Left cardiac atrium (tissue), 4 donors: ENCODE results near the gene EFNA5. TPM values are rescaled to one million over a fixed set of nuclear protein-coding genes. Genes with fewer than 3 reads are reported as not detected.
"Not testable (repeated sequence)": the region's sequence is repeated elsewhere in the genome, so short reads cannot be mapped to it uniquely, and the experiment has no call there.

Source experiments
- ATAC-seq, 2 donors: fragments of 200-7000 bp; cut with Tn5 transposase; one replicate each; pipeline ENCODE4 v1.9.1; 2020; ENCODE audit warnings: mild to moderate bottlenecking in 2 of 2, moderate library complexity in 2 of 2
- DNase-seq: peaks from one replicate; pipeline ENCODE4 v3.0.0-alpha.2; 2020
- intact Hi-C, 2 donors: fragments of 100-400 bp; cut with DNase I; formaldehyde crosslinking; loops; one replicate each; pipeline versions ENCODE4 v1.14.1 to v1.15.1; 2022 to 2023
- total RNA-seq, 2 donors: library from RNA; stranded (reverse); fragmentation: NEBNext Ultra II Directional; extraction: Animal tissue kit (Norgen Biotek cat#: 25700); gene quantifications; one replicate each; pipeline ENCODE4 v1.2.1, GENCODE V29; 2021
- donor health status: DM: no; HTN: yes; CAD: no.
- donor health status: DM: no; HTN: yes; CAD: no; lungs with severe emphysema.
- donor health status: DM: yes; HTN: yes; CAD: no.
- donor health status: Dilated cardiomyopathy.

Gene EFNA5
- total RNA-seq, 2 donors from 2014 or later, result 23.9 to 29.2 TPM

DNA sequence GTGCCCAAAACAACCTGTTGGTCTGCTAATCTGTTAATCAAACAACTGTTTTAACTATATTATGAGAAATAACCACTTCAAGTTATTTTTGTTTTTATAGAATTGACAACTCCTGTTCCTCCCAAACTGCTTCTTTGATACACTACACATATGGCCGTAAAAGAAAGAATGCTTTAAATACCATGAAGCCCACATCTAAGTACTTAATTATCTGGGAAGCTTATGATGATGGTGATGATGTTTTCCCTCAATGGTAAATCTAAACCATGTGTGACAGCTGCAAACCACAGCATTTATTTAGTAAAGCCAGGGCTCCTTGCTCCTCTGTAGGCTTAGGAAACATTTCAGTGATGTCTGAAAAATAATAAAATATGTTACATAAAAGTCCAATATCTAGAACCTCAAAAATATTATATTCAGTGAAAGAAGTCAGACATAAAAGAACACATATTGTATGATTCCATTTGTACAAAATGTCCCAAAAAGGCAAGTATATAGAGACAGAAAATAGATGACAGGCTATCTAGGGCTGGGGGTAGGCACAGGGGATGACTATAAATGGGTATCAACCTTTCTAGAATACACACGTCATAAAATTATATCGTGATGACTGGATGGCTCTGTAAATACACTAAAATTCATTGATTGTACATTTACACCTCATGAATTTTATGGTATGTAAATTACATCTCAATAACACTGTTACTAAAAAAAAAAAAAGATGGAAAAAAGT lies 154.1 kb downstream of the EFNA5 start:
- intact Hi-C loops, result no loop called here
- DNase-seq (no peak), ATAC-seq (no peak)

DNA sequence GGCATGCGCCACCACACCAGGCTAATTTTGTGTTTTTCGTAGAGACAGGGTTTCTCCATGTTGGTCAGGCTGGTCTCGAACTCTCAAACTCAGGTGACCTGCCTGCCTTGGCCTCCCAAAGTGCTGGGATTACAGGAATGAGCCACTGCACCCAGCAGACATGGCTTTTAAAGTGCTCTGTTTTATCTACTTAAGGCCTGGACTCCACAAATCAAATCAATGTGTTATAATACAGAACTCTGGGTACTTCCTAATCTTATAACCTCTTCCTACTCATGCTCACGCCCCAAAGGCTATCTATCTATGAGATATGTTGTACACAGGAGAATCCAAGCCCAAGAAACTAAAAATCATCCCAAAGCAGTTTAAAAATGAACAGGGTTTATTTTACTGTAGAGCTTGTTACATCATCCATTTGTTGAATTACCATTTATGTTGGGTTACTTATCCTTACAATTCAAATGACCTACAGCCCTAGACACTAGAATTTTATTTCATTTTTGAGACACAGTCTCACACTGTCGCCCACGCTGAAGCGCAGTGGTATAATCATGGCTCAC lies 155.1 kb downstream of the EFNA5 start:
- DNase-seq (no peak), ATAC-seq (no peak)
- intact Hi-C loops, result no loop called here

DNA sequence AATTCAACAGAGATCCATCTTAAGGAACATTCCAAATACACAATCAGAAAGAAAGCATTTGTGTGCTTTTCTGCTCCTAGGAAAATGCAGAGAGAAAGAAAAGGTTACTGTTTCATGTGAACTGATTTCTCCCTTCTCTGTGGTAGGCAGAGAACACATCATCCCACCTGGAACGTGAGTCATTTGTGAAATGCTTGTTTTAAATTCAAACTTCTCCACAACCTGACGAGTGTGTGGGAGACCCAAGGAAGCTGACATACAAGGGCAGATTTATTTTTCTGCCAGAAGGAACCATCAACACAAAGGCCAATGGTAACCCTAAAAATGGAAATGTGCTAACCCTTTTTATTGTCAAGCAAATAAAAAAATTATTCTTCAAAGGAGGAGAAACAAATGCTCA lies 156.4 kb downstream of the EFNA5 start:
- intact Hi-C loops, result no loop called here
- no peak for DNase-seq
- peak in 1 of 2 donors; percentile 73 for ATAC-seq

DNA sequence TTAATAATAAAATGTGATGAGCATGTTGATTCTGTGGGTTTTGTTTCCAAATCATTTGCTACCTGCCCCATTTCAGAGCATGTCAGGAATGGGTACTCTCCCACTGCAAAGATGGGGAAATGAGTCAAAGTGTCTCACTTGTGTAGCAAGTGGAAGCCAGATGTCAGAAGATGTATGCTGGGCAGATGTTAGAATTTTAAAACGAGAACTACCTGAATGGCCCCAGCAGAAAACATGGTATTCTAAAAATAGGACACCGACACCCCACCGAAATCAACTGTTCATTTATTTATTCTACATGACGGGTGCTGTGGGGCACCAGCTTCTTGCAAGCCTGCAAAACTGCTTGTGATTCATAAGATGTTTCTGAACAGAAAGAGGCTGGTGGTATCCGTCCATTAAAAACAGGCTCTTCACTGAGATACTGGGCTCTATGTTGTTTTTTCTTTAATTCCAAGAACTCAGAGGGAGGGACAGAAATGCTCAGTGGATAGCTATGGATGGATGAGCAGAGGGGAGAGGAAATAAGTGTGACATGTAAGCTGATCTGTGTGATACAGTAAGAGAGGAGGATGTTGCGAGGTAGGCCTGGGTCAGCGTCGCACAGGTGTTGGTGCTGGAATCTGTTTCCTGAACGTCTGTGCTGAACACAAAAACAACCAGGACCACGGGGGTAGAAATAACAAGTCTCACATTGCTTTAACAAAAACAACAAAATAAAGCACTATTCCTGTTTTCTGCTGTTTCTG lies 157.2 kb downstream of the EFNA5 start:
- ATAC-seq, result no peak
- intact Hi-C loops, result no loop called here

DNA sequence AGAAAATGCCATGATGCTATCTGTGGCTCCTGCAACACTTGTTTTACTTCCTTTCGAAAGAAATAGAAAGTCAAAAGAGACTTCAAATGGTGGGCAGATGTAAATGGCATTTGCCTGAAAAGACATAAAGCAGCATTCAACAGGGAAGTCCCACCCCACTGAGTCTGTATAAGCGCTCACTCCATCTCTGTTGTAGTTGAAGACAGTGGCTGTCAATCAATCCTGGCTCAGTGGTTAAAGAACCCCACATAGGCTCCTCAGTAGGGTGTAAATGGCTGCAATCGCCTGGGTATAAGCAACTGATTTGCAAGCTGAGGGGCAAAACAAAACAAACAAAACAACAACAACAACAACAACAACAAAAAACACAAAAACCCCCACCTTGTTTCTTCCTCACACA lies 158.7 kb downstream of the EFNA5 start:
- DNase-seq, result no peak
- intact Hi-C loops, result no loop called here
- ATAC-seq, result no peak

More for the DNA sequence above, 157.2 kb downstream of the EFNA5 start:
- DNase-seq, result no peak

GRCh38 chr5:107510125-107510524 lies 160.6 kb downstream of the EFNA5 start:
- DNase-seq, result no peak
- intact Hi-C loops, result no loop called here
- no peak for ATAC-seq

DNA sequence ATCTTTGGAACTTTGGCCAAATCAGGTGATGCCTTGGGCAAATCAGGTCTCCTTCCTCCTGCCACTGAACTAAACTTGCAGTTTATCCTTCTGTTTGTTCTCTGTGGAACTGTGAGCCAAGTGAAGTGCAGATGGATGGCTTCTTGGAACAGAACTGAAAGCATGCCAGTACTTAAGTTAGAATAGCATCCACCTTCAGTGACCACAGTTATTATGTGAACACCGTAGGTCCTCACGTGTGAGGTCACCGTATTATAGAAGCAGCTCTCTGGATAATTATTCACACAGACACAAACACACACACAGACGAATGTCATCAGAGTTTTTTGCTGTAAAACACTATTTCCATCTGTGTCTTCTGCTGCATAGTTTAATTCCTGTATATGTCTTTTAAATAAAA lies 162.6 kb downstream of the EFNA5 start:
- ATAC-seq (no peak), DNase-seq (no peak)
- intact Hi-C loops, result no loop called here

DNA sequence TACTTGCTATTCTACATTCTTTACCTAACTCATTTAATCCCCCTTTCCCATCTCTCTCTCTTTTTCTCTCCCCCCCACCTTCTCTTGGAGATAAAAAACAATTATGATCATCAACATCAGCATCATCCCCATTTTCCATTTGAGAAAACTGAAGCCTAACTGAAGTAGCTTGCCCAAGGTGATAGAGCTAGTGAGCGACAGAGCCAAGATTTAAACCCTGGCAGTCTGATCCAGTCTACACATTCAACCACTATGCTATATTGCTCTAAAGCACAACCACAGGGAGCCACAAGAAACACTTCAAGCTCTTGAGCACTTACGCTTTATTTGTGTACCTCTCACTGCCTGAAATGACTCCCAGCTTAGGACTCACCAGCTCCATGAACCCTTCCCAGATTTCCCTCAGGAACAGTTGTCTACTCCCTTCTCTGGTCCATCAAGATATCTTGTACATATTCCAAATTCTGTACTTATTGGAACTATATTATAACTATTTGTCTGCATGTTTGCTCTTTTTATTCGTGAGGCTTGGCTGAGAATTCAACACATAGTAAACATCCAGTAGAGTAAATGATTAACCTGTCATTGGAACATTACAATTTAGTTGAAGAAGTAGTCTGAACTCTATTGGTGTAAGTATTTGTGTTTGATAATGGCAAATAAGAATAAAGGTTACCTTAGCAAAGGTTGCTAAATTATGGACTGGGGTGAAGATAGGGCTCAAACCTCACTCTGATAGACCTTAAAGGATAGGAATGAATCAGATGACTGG lies 164.8 kb downstream of the EFNA5 start:
- DNase-seq (no peak), ATAC-seq (no peak)

DNA sequence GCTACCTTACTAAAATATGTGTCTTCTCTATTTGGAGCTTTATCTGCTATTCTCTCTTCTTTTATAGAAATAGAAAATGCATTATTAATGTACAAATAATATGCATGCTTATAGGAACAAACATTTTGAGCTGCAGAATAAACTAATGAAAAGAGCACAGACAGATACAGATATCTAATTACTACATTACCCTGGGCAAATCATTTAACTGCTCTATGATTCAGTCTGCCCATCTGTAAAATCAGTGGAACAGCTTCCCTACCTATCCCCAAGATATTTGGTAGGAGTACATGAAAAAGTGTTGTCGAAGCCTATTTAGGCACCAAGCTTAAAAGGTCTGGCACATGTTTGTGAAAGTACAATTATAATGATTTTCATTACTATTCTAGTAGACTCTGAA lies 166.3 kb downstream of the EFNA5 start:
- intact Hi-C loops, result no loop called here
- no peak for DNase-seq
- ATAC-seq, result no peak

More for the DNA sequence above, 164.8 kb downstream of the EFNA5 start:
- intact Hi-C loops, result no loop called here

DNA sequence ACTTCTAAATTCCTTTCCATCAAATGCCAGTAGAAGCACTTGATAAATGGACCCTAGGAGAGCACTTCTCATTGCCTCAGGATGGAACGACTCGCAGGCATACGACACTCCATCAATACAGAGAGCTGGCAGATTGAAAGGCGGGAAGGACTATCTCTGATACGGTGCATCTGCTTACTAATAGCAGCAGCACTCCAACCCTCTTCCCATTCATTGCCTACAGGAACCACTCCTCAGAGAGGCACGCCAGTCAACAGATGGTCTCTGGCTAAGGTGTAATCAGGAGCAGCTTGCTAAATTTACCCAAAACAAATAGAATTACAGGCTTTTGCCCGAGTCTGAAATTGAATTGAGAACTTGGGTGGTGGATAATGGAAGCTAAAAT lies 168.1 kb downstream of the EFNA5 start:
- no peak for DNase-seq
- no peak for ATAC-seq
- intact Hi-C loops, result no loop called here

DNA sequence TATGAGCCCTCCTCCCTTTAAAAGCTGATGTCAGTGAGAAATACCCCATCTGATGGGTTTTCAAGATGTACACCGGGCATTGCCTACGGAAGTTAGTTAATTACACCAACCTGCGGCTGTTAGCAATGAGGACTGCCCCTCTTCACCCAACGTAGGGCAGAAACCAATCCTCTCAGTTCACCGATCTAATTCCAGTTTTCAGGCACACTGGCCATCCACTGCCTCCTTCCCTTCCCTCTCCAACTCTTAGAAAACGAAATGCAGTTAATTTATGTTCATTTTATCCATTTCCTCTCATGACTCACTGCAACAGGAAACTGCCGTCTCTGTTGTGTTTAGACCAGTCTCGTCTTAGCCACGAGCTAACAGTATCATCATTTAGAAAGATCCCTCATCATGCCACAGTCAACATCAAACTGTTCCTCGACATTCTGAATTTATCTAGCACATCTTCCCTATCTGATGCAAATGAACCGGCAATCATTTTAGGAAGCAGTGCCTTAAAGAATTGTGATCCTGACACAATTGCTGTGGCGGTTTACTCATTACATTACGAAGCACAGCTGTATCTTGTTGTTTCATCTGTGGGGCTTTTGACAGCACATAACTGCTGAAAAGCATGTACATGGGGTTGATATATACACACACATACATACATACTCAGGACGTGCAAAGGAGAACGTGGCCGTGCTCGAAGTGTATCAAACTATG lies 168.6 kb downstream of the EFNA5 start:
- intact Hi-C loops, result no loop called here
- ATAC-seq (peak in 1 of 2 donors; percentile 30), DNase-seq (no peak)

GRCh38 chr5:107500840-107501239 lies 169.9 kb downstream of the EFNA5 start:
- intact Hi-C loops, result no loop called here
- ATAC-seq (no peak), DNase-seq (no peak)

- intact Hi-C loops, result no loop called here
- no peak for ATAC-seq
- no peak for DNase-seq
Observed at GRCh38 chr5:107500347-107500746, 170.4 kb downstream of the EFNA5 start.

GRCh38 chr5:107499776-107500175 lies 171.0 kb downstream of the EFNA5 start:
- no peak for ATAC-seq
- DNase-seq, result no peak
- intact Hi-C loops, result no loop called here

DNA sequence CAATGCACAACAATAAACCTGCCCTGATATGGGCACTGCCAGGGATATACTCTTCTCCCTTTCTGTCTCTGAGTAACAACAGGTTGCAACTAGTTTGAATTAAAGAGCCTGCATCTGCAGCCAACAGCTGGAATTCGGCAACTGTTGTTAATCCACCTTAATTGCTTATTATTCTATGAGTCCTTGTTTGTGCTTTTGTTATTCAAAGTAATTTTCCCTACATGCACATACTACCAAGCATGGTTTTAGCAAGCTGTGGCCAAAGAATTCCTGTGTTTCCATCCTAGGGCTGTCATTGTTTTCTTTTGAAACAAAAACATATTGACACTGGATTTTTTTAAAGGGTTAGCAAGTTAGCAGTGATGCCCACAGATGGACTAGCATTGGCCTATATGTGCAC lies 171.5 kb downstream of the EFNA5 start:
- intact Hi-C loops, result no loop called here

GRCh38 chr5:107496466-107496865 lies 174.3 kb downstream of the EFNA5 start:
- ATAC-seq (no peak), DNase-seq (no peak)
- intact Hi-C loops, result no loop called here

More for the DNA sequence above, 171.5 kb downstream of the EFNA5 start:
- ATAC-seq, result no peak
- DNase-seq, result no peak

- ATAC-seq, DNase-seq, intact Hi-C loops: not testable (repeated sequence)
Observed at GRCh38 chr5:107494129-107494528, 176.6 kb downstream of the EFNA5 start.

DNA sequence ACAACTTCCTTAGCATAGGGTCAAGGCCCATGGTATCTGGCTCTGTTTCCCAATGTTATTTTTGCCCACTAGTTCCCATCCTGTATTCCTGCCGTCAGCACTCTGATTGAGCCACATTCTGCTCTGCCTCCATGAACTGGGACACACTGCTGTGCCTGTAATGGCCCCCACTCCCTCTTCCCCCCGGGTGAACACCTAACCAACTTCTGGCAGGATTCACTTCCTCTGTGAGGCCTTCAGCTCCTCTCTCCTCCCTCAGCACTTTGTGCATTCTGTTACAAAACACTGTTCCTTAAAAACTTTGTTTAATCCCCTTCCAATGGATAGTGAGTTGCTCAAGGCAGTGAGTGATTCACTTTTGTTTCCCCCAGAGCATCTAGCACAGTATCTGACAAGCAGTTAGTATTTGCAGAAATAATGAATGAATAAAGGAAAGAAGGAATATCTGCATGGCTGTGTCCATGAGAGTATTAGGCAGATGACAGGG lies 183.6 kb downstream of the EFNA5 start:
- intact Hi-C loops, result no loop called here
- DNase-seq, result no peak
- peak in 1 of 2 donors; percentile 53 for ATAC-seq

DNA sequence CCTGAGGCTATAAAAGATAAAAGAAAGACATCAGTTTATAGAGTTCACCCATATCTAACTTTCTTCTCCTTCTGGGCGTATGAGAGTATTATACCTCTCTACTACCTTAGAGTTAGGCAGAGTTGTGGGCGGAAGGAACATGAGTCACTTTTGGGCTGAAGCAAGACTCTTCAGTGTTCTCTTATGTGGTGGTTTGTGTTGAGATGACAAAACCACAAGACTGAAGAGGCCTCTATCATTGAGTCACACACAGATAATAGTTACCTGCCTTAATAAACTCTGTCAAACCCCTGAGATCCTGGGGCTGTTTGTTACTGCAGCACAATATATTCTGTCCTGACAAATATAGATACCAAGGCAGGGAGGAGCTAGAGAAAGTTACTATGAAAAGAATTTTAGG lies 184.2 kb downstream of the EFNA5 start:
- intact Hi-C loops, result no loop called here
- DNase-seq, result no peak
- peak; percentile 66 to 78 for ATAC-seq
